HepG2 (cell line): ENCODE data around the gene XG. TPM values are rescaled to one million over a fixed set of nuclear protein-coding genes. Genes with fewer than 3 reads are reported as not detected.

Experiments used
- ATAC-seq: fragments of 200-7000 bp; cut with Tn5 transposase; 3 replicates; pipeline ENCODE4 v1.9.1; 2020; ENCODE audit warnings: mild to moderate bottlenecking, moderate library complexity
- BruUV-seq: library from RNA; stranded (reverse); fragments of 400-500 nt; replicated peaks from 2 replicates; lab custom pipeline; 2021; lab: Mats Ljungman, UMichigan
- CTCF ChIA-PET: fragments of 300-600 bp; formaldehyde crosslinking; extraction: SDS; loops from one replicate; lab custom pipeline; 2021; ENCODE audit warnings: low total read pairs, inconsistent platforms, low intra/inter-chr PET ratio; lab: Yijun Ruan, JAX
- POLR2A ChIA-PET: fragments of 350-600 bp; sonication (Branson Sonifier 250); formaldehyde crosslinking; loops from one replicate; lab custom pipeline; 2020; ENCODE audit warnings: antibody characterized with exemption, inconsistent platforms; lab: Yijun Ruan, JAX
- DNase-seq: peaks from one replicate; pipeline ENCODE4 v3.0.0-alpha.2; 2015; ENCODE audit warnings: low spot score
- FAIRE-seq: peaks from 3 replicates; lab custom pipeline; 2011; peaks lifted over from hg19 to GRCh38; lab: Jason Lieb, UNC
- H2AFZ ChIP-seq: one replicate; pipeline ENCODE4 v1.6.1; 2011; ENCODE audit warnings: low read length, inconsistent platforms
- H3K27ac ChIP-seq: fragments of 300-600 bp; 3 replicates; pipeline ENCODE4 v1.8.0; 2011; ENCODE audit warnings: mixed run types, mild to moderate bottlenecking, mixed read lengths, low read length, inconsistent platforms; ENCODE audit not compliant: insufficient read depth; ENCODE audit errors: extremely low read length
- H3K27me3 ChIP-seq, 2 experiments: fragments of 200-600 bp in 1 of 2; 2 replicates in 1 of 2; 3 replicates in 1 of 2; pipeline versions ENCODE4 v1.6.0 to v1.8.0; 2011; ENCODE audit warnings: low read length in 2 of 2, mild to moderate bottlenecking in 2 of 2, moderate library complexity in 2 of 2, inconsistent platforms in 1 of 2; ENCODE audit not compliant: insufficient read depth in 2 of 2, control insufficient read depth in 1 of 2
- H3K36me3 ChIP-seq, 2 experiments: fragments of 200-600 bp in 1 of 2; replicated peaks in 1 of 2; 2 replicates in 1 of 2; 3 replicates in 1 of 2; pipeline versions ENCODE4 v1.5.1 to v1.8.0; 2011; ENCODE audit warnings: low read length in 2 of 2, inconsistent platforms in 1 of 2; ENCODE audit not compliant: insufficient read depth in 2 of 2, control insufficient read depth in 1 of 2
- H3K4me1 ChIP-seq: 2 replicates; pipeline ENCODE4 v1.5.1; 2012; ENCODE audit warnings: low read length, inconsistent platforms; ENCODE audit not compliant: insufficient read depth
- H3K4me2 ChIP-seq: 2 replicates; pipeline ENCODE4 v1.6.0; 2011; ENCODE audit warnings: low read depth, low read length, inconsistent platforms
- H3K4me3 ChIP-seq, 3 experiments: fragments of 200-600 bp in 1 of 3; sonication (generic), shearing (Covaris generic) in 1 of 3; replicated peaks in 1 of 3; 2 replicates each; pipeline ENCODE4 v1.5.1; 2011 to 2016; ENCODE audit warnings: low read length in 3 of 3, inconsistent platforms in 2 of 3, low read depth in 2 of 3, mild to moderate bottlenecking in 2 of 3, control low read depth in 1 of 3, mixed read lengths in 1 of 3; ENCODE audit not compliant: insufficient read depth in 1 of 3
- H3K79me2 ChIP-seq: one replicate; pipeline ENCODE4 v1.6.1; 2011; ENCODE audit warnings: low read length, inconsistent platforms; ENCODE audit not compliant: insufficient read depth
- H3K9ac ChIP-seq: 2 replicates; pipeline ENCODE4 v1.6.0; 2011; ENCODE audit warnings: mild to moderate bottlenecking, low read depth, low read length, inconsistent platforms; ENCODE audit not compliant: insufficient read depth
- H3K9me3 ChIP-seq: 2 replicates; pipeline ENCODE4 v1.5.1; 2012; ENCODE audit warnings: mild to moderate bottlenecking, low read length
- H4K20me1 ChIP-seq: 2 replicates; pipeline ENCODE4 v1.6.0; 2011; ENCODE audit warnings: inconsistent platforms, mild to moderate bottlenecking, low read length, moderate library complexity; ENCODE audit not compliant: insufficient read depth
- ATF1 ChIP-seq: IDR thresholded peaks from 2 replicates; pipeline ENCODE4 v1.6.1; 2016; ENCODE audit warnings: mild to moderate bottlenecking, control low read depth
- CENPX ChIP-seq: sonication (generic); formaldehyde crosslinking; IDR thresholded peaks from 2 replicates; pipeline ENCODE4 v1.9.0; 2021; ENCODE audit warnings: mild to moderate bottlenecking, missing genetic modification reagents, moderate library complexity
- CREB1 ChIP-seq, 2 experiments: fragments of 450-650 bp in 1 of 2; IDR thresholded peaks; 2 replicates each; pipeline ENCODE4 v1.6.1; 2016 to 2017; ENCODE audit warnings: control low read depth in 1 of 2, mild to moderate bottlenecking in 1 of 2, missing compliant biosample characterization in 1 of 2, missing genetic modification characterization in 1 of 2
- EZH2 ChIP-seq: conservative IDR thresholded peaks from 2 replicates; pipeline ENCODE4 v1.6.1; 2012; ENCODE audit warnings: mild to moderate bottlenecking, low read depth, low read length, moderate library complexity
- FOXK1 ChIP-seq: sonication (generic); formaldehyde crosslinking; IDR thresholded peaks from 2 replicates; pipeline ENCODE4 v1.4.0; 2020; ENCODE audit warnings: low read depth, missing genetic modification reagents, borderline replicate concordance
- FOXM1 ChIP-seq: sonication (generic); formaldehyde crosslinking; IDR thresholded peaks from 2 replicates; pipeline ENCODE4 v1.5.0; 2020; ENCODE audit warnings: missing genetic modification reagents
- HOMEZ ChIP-seq: IDR thresholded peaks from 2 replicates; pipeline ENCODE4 v1.6.1; 2016; ENCODE audit warnings: low read depth
- MLLT10 ChIP-seq: sonication (generic); formaldehyde crosslinking; IDR thresholded peaks from 2 replicates; pipeline ENCODE4 v1.4.0; 2020; ENCODE audit warnings: missing genetic modification reagents
- MYNN ChIP-seq: sonication (generic); formaldehyde crosslinking; IDR thresholded peaks from 2 replicates; pipeline ENCODE4 v1.4.0; 2020; ENCODE audit warnings: mild to moderate bottlenecking, low read depth, missing genetic modification reagents
- ZNF253 ChIP-seq: sonication (generic); formaldehyde crosslinking; IDR thresholded peaks from 2 replicates; pipeline ENCODE4 v1.8.0; 2022; ENCODE audit warnings: mild to moderate bottlenecking, missing genetic modification reagents, borderline replicate concordance
- ZNF496 ChIP-seq: sonication (generic); formaldehyde crosslinking; IDR thresholded peaks from 2 replicates; pipeline ENCODE4 v1.8.1; 2023; ENCODE audit warnings: mild to moderate bottlenecking, moderate library complexity, missing genetic modification reagents; ENCODE audit not compliant: insufficient replicate concordance
- WGBS: methylation state at CpG from one replicate; pipeline ENCODE4 v1.1.6; 2017; ENCODE audit warnings: low lambda C conversion rate; 5-methylcytosine and 5-hydroxymethylcytosine counted together
- in situ Hi-C: cut with HindIII; loops from 2 replicates; pipeline ENCODE4 v1.10.0; 2017; ENCODE audit warnings: low pct_unique_long_range_greater_than_20kb; ENCODE audit not compliant: extremely low pct_ligation_motif_present
- intact Hi-C: fragments of 100-400 bp; cut with micrococcal nuclease; formaldehyde crosslinking; loops from one replicate; pipeline ENCODE4 v1.10.0; 2022; ENCODE audit not compliant: unreplicated experiment
- polyA plus RNA-seq, 8 experiments: library from polyadenylated mRNA; depleted of rRNA in 3 of 8; stranded (reverse) in 7 of 8; unstranded in 1 of 8; fragments of >200 nt; fragmentation: Illumina TruSeq in 4 of 8; extraction: Trizol in 4 of 8; gene quantifications; 2 replicates each; pipeline versions ENCODE4 v1.2.1 to v1.2.3, GENCODE V29; 2011 to 2016; ENCODE audit warnings: low read depth in 4 of 8, missing spikeins in 1 of 8, mixed read lengths in 1 of 8; ENCODE audit not compliant: insufficient read depth in 1 of 8
- total RNA-seq, 5 experiments: library from RNA; depleted of rRNA; stranded (reverse); fragments of >200 nt; fragmentation: Illumina TruSeq; extraction: Trizol; gene quantifications; 2 replicates each; pipeline ENCODE4 v1.2.3, GENCODE V29; 2016; ENCODE audit warnings: low read depth in 1 of 5
- TF ChIP-seq, protein P1 (sequence below): IDR thresholded peaks from 2 replicates; pipeline ENCODE4 v1.6.1; 2016
- TF ChIP-seq, protein P2 (sequence below): sonication (generic); formaldehyde crosslinking; IDR thresholded peaks from 2 replicates; pipeline ENCODE4 v1.5.1; 2020; ENCODE audit warnings: missing genetic modification reagents, mild to moderate bottlenecking, borderline replicate concordance
- TF ChIP-seq, protein P3 (sequence below): sonication (generic); formaldehyde crosslinking; IDR thresholded peaks from 2 replicates; pipeline ENCODE4 v1.4.0; 2020; ENCODE audit warnings: missing genetic modification reagents

XG gene
- total and polyA plus RNA-seq, 2 of the 13 experiments (the other 11 are each of a cell fraction or from before 2014, with no cell fraction given), result not detected

DNA sequence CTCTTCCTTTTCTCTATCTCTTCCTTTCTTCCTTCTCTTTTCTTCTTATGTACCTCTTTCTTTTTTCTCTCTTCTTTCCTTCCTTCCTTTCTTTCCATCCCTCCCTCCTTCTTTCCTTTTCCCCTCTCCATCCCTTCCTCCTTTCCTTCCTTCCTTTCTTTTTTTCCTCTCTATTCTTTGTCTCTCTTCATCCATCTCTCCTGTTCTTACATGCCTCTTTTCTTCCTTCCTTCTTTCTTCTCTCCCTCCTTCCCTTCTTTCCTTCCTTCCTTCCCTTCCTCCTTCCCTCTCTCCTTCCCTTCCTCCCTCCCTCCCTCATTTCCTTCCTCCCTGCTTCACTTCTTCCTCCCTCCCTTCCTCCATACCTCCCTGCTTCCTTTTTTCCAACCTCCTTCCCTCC is 19.2 kb upstream of the XG start:
- Histone ChIP-seq H3K36me3 (peaks cover 5 to 28% of the 10 kb centered on the region in 2 experiments), H4K20me1 (no peaks in the 10 kb centered on the region), H3K9me3 (no peaks in the 10 kb centered on the region), H3K9ac (no peak overlapping the region), H3K4me1 (no peaks in the 10 kb centered on the region), H2AFZ (no peak overlapping the region), H3K79me2 (no peaks in the 10 kb centered on the region), H3K27me3 (no peaks in the 10 kb centered on the region), H3K4me2 (no peak overlapping the region), H3K27ac (no peak overlapping the region), H3K4me3 (no peak overlapping the region)
- no TSS peak for BruUV-seq
- POLR2A ChIA-PET, result no interaction called here
- intact Hi-C loops, result no loop called here
- CTCF ChIA-PET, result no interaction called here
- TF ChIP-seq, protein P1, sequence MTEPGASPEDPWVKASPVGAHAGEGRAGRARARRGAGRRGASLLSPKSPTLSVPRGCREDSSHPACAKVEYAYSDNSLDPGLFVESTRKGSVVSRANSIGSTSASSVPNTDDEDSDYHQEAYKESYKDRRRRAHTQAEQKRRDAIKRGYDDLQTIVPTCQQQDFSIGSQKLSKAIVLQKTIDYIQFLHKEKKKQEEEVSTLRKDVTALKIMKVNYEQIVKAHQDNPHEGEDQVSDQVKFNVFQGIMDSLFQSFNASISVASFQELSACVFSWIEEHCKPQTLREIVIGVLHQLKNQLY, result no peak
- in situ Hi-C loops, result no loop called here
- DNase-seq, result no peak
- ATAC-seq, result no peak
- FAIRE-seq, result no peak

- H3K36me3 ChIP-seq, result peaks cover 7 to 34% of the 10 kb centered on the region in 2 experiments
- no TSS peak for BruUV-seq
- no peaks in the 10 kb centered on the region for H3K4me1 ChIP-seq
- ChIA-PET CTCF (no interaction called here), POLR2A (no interaction called here)
- H3K4me2 ChIP-seq, result no peak overlapping the region
- no peak for ATAC-seq
- intact Hi-C loops, result no loop called here
- TF ChIP-seq ZNF496 (CRISPR knock-in tag) (no peak), EZH2 (no peak), MLLT10 (CRISPR knock-in tag) (no peak), ATF1 (no peak), HOMEZ (CRISPR knock-in tag) (no peak), MYNN (CRISPR knock-in tag) (no peak), FOXM1 (CRISPR knock-in tag) (no peak), FOXK1 (no peak), CREB1 (IDR thresholded peaks at IDR 0.05) (no peak), CREB1 (CRISPR knock-in tag; IDR thresholded peaks at IDR 0.05) (no peak), CENPX (CRISPR knock-in tag) (no peak), ZNF253 (CRISPR knock-in tag) (no peak)
- TF ChIP-seq, protein P2, sequence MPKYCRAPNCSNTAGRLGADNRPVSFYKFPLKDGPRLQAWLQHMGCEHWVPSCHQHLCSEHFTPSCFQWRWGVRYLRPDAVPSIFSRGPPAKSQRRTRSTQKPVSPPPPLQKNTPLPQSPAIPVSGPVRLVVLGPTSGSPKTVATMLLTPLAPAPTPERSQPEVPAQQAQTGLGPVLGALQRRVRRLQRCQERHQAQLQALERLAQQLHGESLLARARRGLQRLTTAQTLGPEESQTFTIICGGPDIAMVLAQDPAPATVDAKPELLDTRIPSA (CRISPR knock-in tag), result no peak
- TF ChIP-seq, protein P3, sequence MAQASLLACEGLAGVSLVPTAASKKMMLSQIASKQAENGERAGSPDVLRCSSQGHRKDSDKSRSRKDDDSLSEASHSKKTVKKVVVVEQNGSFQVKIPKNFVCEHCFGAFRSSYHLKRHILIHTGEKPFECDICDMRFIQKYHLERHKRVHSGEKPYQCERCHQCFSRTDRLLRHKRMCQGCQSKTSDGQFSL, result no peak
- H2AFZ ChIP-seq, result no peak overlapping the region
- no peak overlapping the region for H3K9ac ChIP-seq
- H4K20me1 ChIP-seq, result no peaks in the 10 kb centered on the region
- H3K79me2 ChIP-seq, result no peaks in the 10 kb centered on the region
- WGBS, result 96% methylated on average over 9 of the region's 9 CpGs
- H3K27me3 ChIP-seq, result no peaks in the 10 kb centered on the region
- FAIRE-seq, result no peak
- H3K9me3 ChIP-seq, result no peaks in the 10 kb centered on the region
- no peak overlapping the region for H3K4me3 ChIP-seq
- H3K27ac ChIP-seq, result no peak overlapping the region
- in situ Hi-C loops, result no loop called here
- DNase-seq, result no peak
Measured at GRCh38 chrX:2733286-2733685, 18.6 kb upstream of the XG start.
